GM12878 (cell line): ENCODE measurements around the gene MPZL1. TPM values are rescaled to one million over a fixed set of nuclear protein-coding genes. Genes with fewer than 3 reads are reported as not detected.

Source experiments
- ATAC-seq: fragments of 200-7000 bp; cut with Tn5 transposase; 3 replicates; pipeline ENCODE4 v1.9.1; 2020; ENCODE audit warnings: mild to moderate bottlenecking, moderate library complexity
- BruUV-seq: library from RNA; stranded (reverse); fragments of 400-500 nt; replicated peaks from 2 replicates; lab custom pipeline; 2021; lab: Mats Ljungman, UMichigan
- CTCF ChIA-PET: fragments of 300-600 bp; sonication (Branson Sonifier 250); formaldehyde crosslinking; extraction: SDS; loops from one replicate; lab custom pipeline; 2021; ENCODE audit warnings: inconsistent platforms; lab: Yijun Ruan, JAX
- POLR2A ChIA-PET: fragments of 350-600 bp; formaldehyde crosslinking; extraction: SDS; loops from one replicate; lab custom pipeline; 2021; ENCODE audit warnings: inconsistent platforms; lab: Charles Lee
- RAD21 ChIA-PET: fragments of 300-600 bp; sonication (Branson Sonifier 250); formaldehyde crosslinking; loops from one replicate; lab custom pipeline; 2023; ENCODE audit warnings: antibody characterized with exemption; ENCODE audit not compliant: unreplicated experiment; lab: Charles Lee
- SMC1A ChIA-PET: fragments of 300-600 bp; sonication (Branson Sonifier 250); formaldehyde crosslinking; loops from one replicate; lab custom pipeline; 2023; ENCODE audit not compliant: unreplicated experiment, uncharacterized antibody; lab: Charles Lee
- DNase-seq: peaks from one replicate; pipeline ENCODE4 v3.0.0-alpha.2; 2011; ENCODE audit warnings: low read depth, low spot score
- FAIRE-seq: peaks from 3 replicates; lab custom pipeline; 2011; peaks lifted over from hg19 to GRCh38; lab: Jason Lieb, UNC
- H2AFZ ChIP-seq: 2 replicates; pipeline ENCODE4 v1.6.0; 2011; ENCODE audit warnings: low read depth, low read length, control low read depth; ENCODE audit not compliant: control insufficient read depth
- H3K27ac ChIP-seq: 2 replicates; pipeline ENCODE4 v1.5.1; 2011; ENCODE audit warnings: control low read depth; ENCODE audit not compliant: control insufficient read depth, insufficient read depth
- H3K27me3 ChIP-seq, 2 experiments: replicated peaks in 1 of 2; 2 replicates each; pipeline versions ENCODE4 v1.6.0 to v1.6.1; 2011; ENCODE audit warnings: low read length in 1 of 2; ENCODE audit not compliant: control insufficient read depth in 2 of 2, insufficient read depth in 2 of 2
- H3K36me3 ChIP-seq, 2 experiments: 2 replicates each; pipeline ENCODE4 v1.5.1; 2011; ENCODE audit warnings: low read length in 1 of 2; ENCODE audit not compliant: control insufficient read depth in 2 of 2, insufficient read depth in 2 of 2
- H3K4me1 ChIP-seq: 2 replicates; pipeline ENCODE4 v1.6.1; 2011; ENCODE audit warnings: mild to moderate bottlenecking, low read length, moderate library complexity, mixed read lengths; ENCODE audit not compliant: control insufficient read depth, insufficient read depth
- H3K4me2 ChIP-seq: 2 replicates; pipeline ENCODE4 v1.6.0; 2011; ENCODE audit warnings: control low read depth; ENCODE audit not compliant: control insufficient read depth, insufficient read depth
- H3K4me3 ChIP-seq: fragments of 200-600 bp; sonication (generic); 2 replicates; pipeline ENCODE4 v1.5.1; 2016
- H3K79me2 ChIP-seq: 2 replicates; pipeline ENCODE4 v1.6.0; 2011; ENCODE audit warnings: low read length; ENCODE audit not compliant: control insufficient read depth, insufficient read depth
- H3K9ac ChIP-seq: 2 replicates; pipeline ENCODE4 v1.8.0; 2011; ENCODE audit warnings: low read length, control low read depth, mixed read lengths; ENCODE audit not compliant: control insufficient read depth, insufficient read depth
- H3K9me3 ChIP-seq: replicated peaks from 3 replicates; pipeline ENCODE4 v1.5.1; 2011; ENCODE audit warnings: mild to moderate bottlenecking, low read length; ENCODE audit not compliant: control insufficient read depth, insufficient read depth
- H4K20me1 ChIP-seq: 2 replicates; pipeline ENCODE4 v1.6.0; 2011; ENCODE audit not compliant: control insufficient read depth, insufficient read depth
- HDAC6 ChIP-seq: fragments of 200-600 bp; sonication (generic); IDR thresholded peaks from one replicate; pipeline ENCODE4 v1.8.0; 2017; ENCODE audit warnings: antibody characterized with exemption; ENCODE audit not compliant: unreplicated experiment
- REST ChIP-seq: IDR thresholded peaks from 2 replicates; pipeline ENCODE4 v1.6.1; 2012; ENCODE audit warnings: mild to moderate bottlenecking, low read depth, low read length
- TARDBP ChIP-seq: IDR thresholded peaks from 2 replicates; pipeline ENCODE4 v1.6.1; 2016; ENCODE audit warnings: borderline replicate concordance
- TCF12 ChIP-seq: IDR thresholded peaks from 2 replicates; pipeline ENCODE4 v1.6.1; 2011; ENCODE audit warnings: low read depth, mild to moderate bottlenecking, low read length
- ZBTB4 ChIP-seq: fragments of 450-650 bp; formaldehyde crosslinking; IDR thresholded peaks from 2 replicates; pipeline ENCODE4 v1.4.0; 2022; ENCODE audit warnings: mild to moderate bottlenecking, moderate library complexity
- WGBS: methylation state at CpG from one replicate; pipeline ENCODE4 v1.1.6; 2016; ENCODE audit warnings: low lambda C conversion rate; ENCODE audit not compliant: insufficient replicate concordance, insufficient coverage; ENCODE audit errors: missing lambda C conversion rate; 5-methylcytosine and 5-hydroxymethylcytosine counted together
- in situ Hi-C: fragments of 300-500 bp; cut with MboI; formaldehyde crosslinking; loops from 9 replicates; pipeline ENCODE4 v1.14.3; 2018; ENCODE audit warnings: mixed read lengths
- intact Hi-C: fragments of 100-400 bp; cut with micrococcal nuclease; formaldehyde crosslinking; loops from one replicate; pipeline ENCODE4 v1.14.2; 2022; ENCODE audit not compliant: unreplicated experiment
- polyA plus RNA-seq, 11 experiments: library from polyadenylated mRNA; depleted of rRNA in 4 of 11; unstranded in 6 of 11; stranded (reverse) in 5 of 11; fragments of >200 nt; fragmentation: Nextera tagmentation in 4 of 11; fragmentation: Illumina TruSeq in 1 of 11; extraction: Ambion mirVana in 4 of 11; extraction: Trizol in 1 of 11; gene quantifications; 1 replicate in 1 of 11; 2 replicates in 10 of 11; pipeline versions ENCODE4 v1.2.1 to v1.2.3, GENCODE V29; 2011 to 2016; ENCODE audit warnings: inconsistent platforms in 2 of 11, missing spikeins in 2 of 11, low read depth in 1 of 11
- total RNA-seq, 4 experiments: library from RNA; depleted of rRNA in 3 of 4; stranded (reverse); fragments of >200 nt in 3 of 4; fragmentation: Illumina TruSeq in 1 of 4; extraction: Trizol in 1 of 4; gene quantifications; 2 replicates each; pipeline versions ENCODE4 v1.2.1 to v1.2.3, GENCODE V29; 2013 to 2021

The MPZL1 gene
- total and polyA plus RNA-seq, 10 of the 15 experiments (the other 5 are each of a cell fraction or from before 2014, with no cell fraction given) = 9.8 to 60.9 (median 45.9) TPM

- Histone ChIP-seq H3K79me2 (peaks cover 56% of the 10 kb centered on the region), H3K9me3 (no peaks in the 10 kb centered on the region), H3K36me3 (0 out of 4 replicates have a peak, but pooled peaks cover 0 to 2% of the 10 kb centered on the region in 2 experiments), H3K27ac (no peak overlapping the region; the same call in 1 of the 2 replicates), H3K4me2 (no peak overlapping the region), H3K4me3 (no peak overlapping the region), H3K27me3 (no peaks in the 10 kb centered on the region), H3K4me1 (peaks cover 17% of the 10 kb centered on the region)
- in situ Hi-C loops = no loop called here
- DNase-seq (no peak), FAIRE-seq (no peak), ATAC-seq (no peak)
- ChIA-PET CTCF (interaction anchor here (0.6 to 1.0 kb wide), 3 partner anchors 28 to 61 kb away, joined by 3 read pairs; partner anchors contain the start of gene MPZL1), POLR2A (interaction anchor here (1.0 kb wide), 1 partner anchor 29 kb away, joined by 4 read pairs; no protein-coding TSS in a partner anchor), RAD21 (interaction anchor here (0.9 to 1.6 kb wide), 3 partner anchors 34 to 333 kb away, joined by 3 to 7 read pairs (median 4); no protein-coding TSS in a partner anchor), SMC1A (interaction anchor here (0.6 to 2.2 kb wide), 5 partner anchors 25 to 273 kb away, joined by 3 to 8 read pairs (median 3); no protein-coding TSS in a partner anchor)
- WGBS = 30% methylated on average over 2 of the region's 2 CpGs
- no peak for TF ChIP-seq REST
- no peak for TF ChIP-seq TCF12
- TF ChIP-seq HDAC6 = no peak
- no peak for TF ChIP-seq TARDBP
- no peak for TF ChIP-seq ZBTB4 (CRISPR knock-in tag)
- TF ChIP-seq, all 136 proteins: peak for 0
- H2AFZ ChIP-seq = no peak overlapping the region
- no peaks in the 10 kb centered on the region for H4K20me1 ChIP-seq
- H3K9ac ChIP-seq = no peak overlapping the region
- BruUV-seq = no TSS peak
- intact Hi-C loops = no loop called here
Observed at GRCh38 chr1:167749741-167750140, 28.0 kb downstream of the MPZL1 start.
